Neutrophil (primary cell): ENCODE results near the gene SOBP.

ENCODE experiments used
- H3K27ac ChIP-seq: fragments of 200-600 bp; sonication (generic); 2 replicates; pipeline ENCODE4 v1.5.1; 2016; ENCODE audit warnings: mild to moderate bottlenecking, moderate library complexity
- H3K27me3 ChIP-seq: fragments of 200-600 bp; sonication (generic); 2 replicates; pipeline ENCODE4 v1.6.0; 2016; ENCODE audit warnings: mild to moderate bottlenecking
- H3K36me3 ChIP-seq: fragments of 200-600 bp; sonication (generic); 2 replicates; pipeline ENCODE4 v1.5.1; 2017
- H3K4me1 ChIP-seq, 2 experiments: fragments of 200-600 bp in 1 of 2; sonication (generic) in 1 of 2; 1 replicate in 1 of 2; 2 replicates in 1 of 2; pipeline versions ENCODE4 v1.5.1 to v1.6.1; 2013 to 2016; ENCODE audit warnings: low read depth in 1 of 2, low read length in 1 of 2, mild to moderate bottlenecking in 1 of 2, moderate library complexity in 1 of 2; ENCODE audit not compliant: control insufficient read depth in 1 of 2, insufficient read depth in 1 of 2
- H3K4me3 ChIP-seq, 2 experiments: fragments of 200-600 bp in 1 of 2; sonication (generic) in 1 of 2; 1 replicate in 1 of 2; 2 replicates in 1 of 2; pipeline ENCODE4 v1.5.1; 2013 to 2016; ENCODE audit warnings: low read depth in 1 of 2, low read length in 1 of 2, mild to moderate bottlenecking in 1 of 2, moderate library complexity in 1 of 2
- H3K9me3 ChIP-seq: fragments of 200-600 bp; sonication (generic); 2 replicates; pipeline ENCODE4 v1.5.1; 2016
- CTCF ChIP-seq: fragments of 200-600 bp; sonication (generic); IDR thresholded peaks from 2 replicates; pipeline ENCODE4 v1.5.1; 2016; ENCODE audit warnings: antibody characterized with exemption

Gene SOBP

GRCh38 chr6:107574856-107575255 is 84.9 kb downstream of the SOBP start:
- Histone ChIP-seq H3K4me3 (no peak overlapping the region), H3K9me3 (no peaks in the 10 kb centered on the region), H3K27ac (no peak overlapping the region), H3K36me3 (no peaks in the 10 kb centered on the region), H3K4me1 (no peaks in the 10 kb centered on the region), H3K27me3 (peaks cover 51% of the 10 kb centered on the region)
- no peak for TF ChIP-seq CTCF

GRCh38 chr6:107576852-107577251 is 86.9 kb downstream of the SOBP start:
- peaks cover 48% of the 10 kb centered on the region for H3K27me3 ChIP-seq
- no peaks in the 10 kb centered on the region for H3K9me3 ChIP-seq
- no peaks in the 10 kb centered on the region for H3K36me3 ChIP-seq
- no peak overlapping the region for H3K4me3 ChIP-seq
- no peak for TF ChIP-seq CTCF
- H3K27ac ChIP-seq, result no peak overlapping the region
- H3K4me1 ChIP-seq, result no peaks in the 10 kb centered on the region

- H3K27me3 ChIP-seq, result peaks cover 43% of the 10 kb centered on the region
- H3K27ac ChIP-seq, result no peak overlapping the region
- no peaks in the 10 kb centered on the region for H3K36me3 ChIP-seq
- no peaks in the 10 kb centered on the region for H3K9me3 ChIP-seq
- no peaks in the 10 kb centered on the region for H3K4me1 ChIP-seq
- H3K4me3 ChIP-seq, result no peak overlapping the region
- no peak for TF ChIP-seq CTCF
These were observed 88.9 kb downstream of the SOBP start for GRCh38 chr6:107578642-107579341.

GRCh38 chr6:107579456-107580056 is 89.6 kb downstream of the SOBP start:
- Histone ChIP-seq H3K4me1 (no peaks in the 10 kb centered on the region), H3K9me3 (no peaks in the 10 kb centered on the region), H3K36me3 (no peaks in the 10 kb centered on the region), H3K27me3 (peaks cover 40% of the 10 kb centered on the region), H3K27ac (no peak overlapping the region), H3K4me3 (no peak overlapping the region)
- TF ChIP-seq CTCF, result no peak

- Histone ChIP-seq H3K27me3 (peaks cover 40% of the 10 kb centered on the region), H3K27ac (no peak overlapping the region), H3K4me1 (no peaks in the 10 kb centered on the region), H3K36me3 (no peaks in the 10 kb centered on the region), H3K9me3 (no peaks in the 10 kb centered on the region), H3K4me3 (no peak overlapping the region)
- TF ChIP-seq CTCF, result no peak
These were observed 92.2 kb downstream of the SOBP start for GRCh38 chr6:107582086-107582485.
